NK-92 treated with Interleukin-12 subunit alpha and Interleukin-12 subunit beta, amount 100 ng/mL, for 24 hours (cell line): Measurements from ENCODE around the gene MFSD8.
"Not testable (repeated sequence)": the region's sequence is repeated elsewhere in the genome, so short reads cannot be mapped to it uniquely, and the experiment has no call there.

Source experiments
- DNase-seq: peaks from one replicate; lab custom pipeline; 2025; lab: John Stamatoyannopoulos, UW

The MFSD8 gene

GRCh38 chr4:127936974-127937373 is 28.0 kb downstream of the MFSD8 start:
- no peak for DNase-seq

DNA sequence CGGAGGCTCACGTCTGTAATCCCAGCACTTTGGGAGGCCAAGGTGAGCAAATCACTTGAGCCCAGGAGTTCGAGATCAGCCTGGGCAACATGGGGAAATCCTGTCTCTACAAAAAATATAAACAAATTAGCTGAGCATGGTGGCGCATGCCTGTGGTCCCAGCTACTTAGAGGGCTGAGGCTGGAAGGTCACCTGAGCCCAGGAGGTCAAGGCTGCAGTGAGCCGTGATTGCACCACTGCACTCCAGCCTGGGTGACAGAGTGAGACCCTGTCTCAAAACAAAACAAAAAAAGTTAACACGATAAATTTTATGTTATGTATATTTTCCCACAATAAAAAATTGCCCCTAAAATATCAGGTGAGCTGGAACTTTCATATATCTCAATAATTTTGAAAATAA is 33.1 kb downstream of the MFSD8 start:
- not testable (repeated sequence) for DNase-seq

DNA sequence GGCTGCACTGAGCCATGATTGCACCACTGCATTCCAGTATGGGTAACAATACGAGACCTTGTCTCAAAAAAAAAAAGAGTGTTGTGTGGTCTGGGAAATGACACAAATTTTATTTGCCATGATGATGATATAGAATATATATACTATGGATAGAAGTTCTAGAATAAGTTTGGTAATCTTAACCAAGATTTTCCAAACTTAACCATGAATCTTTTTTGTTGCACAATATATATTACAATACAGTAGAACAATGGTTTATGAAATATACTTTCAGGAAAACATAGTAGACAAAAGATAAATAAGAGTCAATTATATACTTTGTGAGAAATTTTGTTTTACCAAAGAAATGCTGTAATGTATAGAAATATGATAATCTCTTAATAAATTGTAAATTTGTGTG is 34.8 kb downstream of the MFSD8 start:
- DNase-seq: no peak

GRCh38 chr4:127925720-127926119 is 39.3 kb downstream of the MFSD8 start:
- DNase-seq: not testable (repeated sequence)

DNA sequence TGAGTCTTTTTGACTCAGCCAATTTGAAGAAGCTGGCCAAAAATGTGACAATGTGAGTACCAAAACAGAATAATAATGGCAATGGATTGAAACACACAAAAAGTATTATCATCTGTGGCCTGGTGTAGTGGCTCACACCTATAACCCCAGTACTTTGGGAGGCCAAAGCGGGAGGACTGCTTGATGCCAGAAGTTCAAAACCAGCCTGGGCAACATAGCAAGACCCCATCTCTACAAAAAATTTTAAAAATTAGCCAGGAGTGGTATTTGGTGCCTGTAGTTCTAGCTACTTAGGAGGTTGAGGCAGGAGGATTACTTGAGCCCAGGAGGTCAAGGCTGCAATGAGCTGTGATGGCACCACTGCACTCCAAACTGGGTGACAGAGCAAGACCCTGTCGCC is 42.7 kb downstream of the MFSD8 start:
- DNase-seq: no peak

DNA sequence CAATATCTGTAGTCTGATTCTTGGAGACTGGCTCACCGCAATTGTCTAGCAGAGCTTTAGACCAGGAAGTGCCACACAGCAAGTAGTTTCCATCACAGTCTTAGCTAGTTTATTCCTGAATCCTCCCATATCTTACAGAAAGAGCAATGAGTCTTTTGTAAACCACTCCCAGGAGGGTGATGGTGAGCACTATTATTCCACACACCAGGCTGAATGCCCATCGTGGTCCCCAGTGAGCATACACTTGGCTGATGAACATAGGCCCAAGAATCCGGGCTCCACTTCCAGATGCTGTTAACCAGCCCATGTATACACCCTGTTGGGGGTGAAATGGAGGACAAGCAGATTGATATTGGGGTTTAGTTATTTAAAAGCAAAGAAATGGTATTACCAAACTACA is 44.5 kb downstream of the MFSD8 start:
- no peak for DNase-seq

DNA sequence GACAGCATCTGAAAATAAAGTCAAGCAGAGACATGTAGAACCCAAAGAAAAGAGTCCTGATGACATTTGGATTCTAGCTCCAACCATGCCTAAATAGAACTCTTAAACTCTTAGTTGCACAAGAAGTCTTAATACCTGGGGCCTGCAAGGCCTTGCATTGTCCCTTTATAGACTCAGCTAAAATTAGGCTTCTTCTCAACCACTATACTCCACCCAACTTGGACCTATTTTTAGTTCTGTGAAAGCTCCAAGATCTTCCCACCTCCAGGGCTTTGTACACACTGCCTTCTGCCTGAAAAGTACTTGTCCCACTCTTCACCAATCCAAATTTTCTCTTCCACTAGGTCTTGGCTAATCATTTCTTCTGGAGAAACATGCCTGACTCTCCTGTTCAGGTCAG is 47.8 kb downstream of the MFSD8 start:
- DNase-seq: no peak

DNA sequence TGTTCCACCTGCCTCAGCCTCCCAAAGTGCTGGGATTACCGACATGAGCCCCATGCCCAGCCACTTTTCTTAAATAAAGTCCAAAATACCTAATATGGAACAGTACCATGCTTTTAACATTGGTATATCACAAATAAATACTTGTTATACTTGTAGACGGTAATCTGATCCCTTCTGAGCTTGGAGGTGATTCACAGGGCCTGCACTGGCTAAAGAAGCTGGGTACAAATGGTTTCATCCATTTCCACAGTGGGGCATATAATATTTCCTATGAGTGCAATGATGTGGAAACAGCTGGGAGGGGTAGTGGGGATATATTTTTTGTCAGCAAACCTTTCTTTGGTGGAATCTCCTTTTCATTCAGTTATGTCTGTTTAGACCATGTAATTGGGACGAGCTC is 48.5 kb downstream of the MFSD8 start:
- DNase-seq: no peak

DNA sequence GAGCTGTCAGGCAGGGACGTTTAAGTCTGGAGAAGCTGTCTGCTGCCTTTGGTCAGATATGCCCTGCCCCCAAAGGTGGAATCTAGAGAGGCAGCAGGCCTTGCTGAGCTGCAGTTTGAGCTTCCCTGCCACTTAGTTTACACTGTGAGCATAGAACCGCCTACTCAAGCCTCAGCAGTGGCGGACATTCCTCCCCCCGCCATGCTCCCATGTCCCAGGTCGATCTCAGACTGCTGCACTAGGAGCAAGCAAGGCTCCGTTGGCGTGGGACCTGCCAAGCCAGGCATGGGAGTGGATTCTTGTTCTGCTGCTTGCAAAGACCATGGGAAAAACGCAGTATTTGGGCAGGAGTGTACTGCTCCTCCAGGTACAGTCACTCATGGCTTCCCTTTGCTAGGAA is 59.9 kb downstream of the MFSD8 start:
- DNase-seq: no peak

GRCh38 chr4:127899682-127900081 is 65.3 kb downstream of the MFSD8 start:
- DNase-seq: not testable (repeated sequence)

- no peak for DNase-seq
Observed at GRCh38 chr4:127896528-127896927, 68.4 kb downstream of the MFSD8 start.

GRCh38 chr4:127896069-127896468 is 68.9 kb downstream of the MFSD8 start:
- DNase-seq: no peak

- DNase-seq: no peak
Observed at GRCh38 chr4:127889903-127890302, 75.1 kb downstream of the MFSD8 start.

DNA sequence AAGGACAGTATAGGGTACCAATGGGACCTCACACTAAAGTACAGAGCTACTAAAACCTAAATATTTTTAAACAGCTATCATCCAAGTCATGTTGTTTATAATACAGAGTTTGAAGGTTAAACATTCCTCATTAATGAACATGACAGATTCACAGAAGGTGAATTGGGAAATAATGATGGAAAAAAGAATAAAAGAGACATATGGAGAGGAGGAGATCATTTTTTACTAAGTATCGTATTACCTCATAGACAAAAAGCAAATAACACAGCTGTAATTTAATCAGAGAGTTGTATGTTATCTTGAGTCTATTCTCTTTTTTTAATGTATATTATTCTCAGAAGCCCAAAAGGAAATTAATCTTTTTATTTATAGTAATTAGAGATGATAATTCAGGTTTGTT is 76.4 kb downstream of the MFSD8 start:
- no peak for DNase-seq

DNA sequence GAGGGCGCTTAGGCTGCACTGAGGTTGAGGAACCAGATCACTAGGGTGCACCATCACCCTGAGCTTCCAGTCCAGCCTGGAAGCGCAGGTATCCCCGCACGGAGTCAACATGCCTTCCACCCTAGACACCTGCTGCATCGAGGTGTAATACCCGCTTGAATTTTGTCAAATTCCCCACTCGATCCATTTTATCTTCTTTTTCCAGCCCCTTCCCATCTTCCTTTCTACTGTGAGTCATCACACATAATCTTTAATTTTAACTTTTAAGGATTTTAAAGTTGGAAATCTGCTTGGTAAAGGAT is 83.5 kb downstream of the MFSD8 start:
- no peak for DNase-seq

- peak; percentile 88 for DNase-seq
Observed at GRCh38 chr4:127880763-127881562, 84.0 kb downstream of the MFSD8 start, which contains the start of gene PLK4. TSS of gene PLK4 (plus strand) at chr4:127880893. CDS start at chr4:127881135, 242 bp downstream.

DNA sequence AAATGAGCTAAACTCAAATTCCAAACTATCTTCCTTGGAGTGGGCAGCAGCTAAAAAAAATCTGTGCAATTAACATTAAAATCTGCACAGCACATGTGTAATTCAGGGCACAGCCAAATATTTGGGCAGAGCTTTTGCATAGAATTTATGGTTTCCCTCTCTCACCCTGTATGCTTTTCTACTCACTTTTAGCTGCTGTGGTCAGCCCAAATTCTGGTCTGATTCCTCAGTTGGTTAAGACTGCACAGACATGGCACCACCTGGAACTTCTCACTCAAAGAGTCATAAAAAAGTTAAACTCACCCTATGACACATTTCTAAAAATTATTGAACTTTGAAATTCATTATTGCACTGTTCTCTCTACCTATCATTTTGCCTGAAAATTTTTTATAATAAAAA is 89.2 kb downstream of the MFSD8 start:
- DNase-seq: no peak

GRCh38 chr4:127870688-127871087 is 94.3 kb downstream of the MFSD8 start:
- DNase-seq: no peak

DNA sequence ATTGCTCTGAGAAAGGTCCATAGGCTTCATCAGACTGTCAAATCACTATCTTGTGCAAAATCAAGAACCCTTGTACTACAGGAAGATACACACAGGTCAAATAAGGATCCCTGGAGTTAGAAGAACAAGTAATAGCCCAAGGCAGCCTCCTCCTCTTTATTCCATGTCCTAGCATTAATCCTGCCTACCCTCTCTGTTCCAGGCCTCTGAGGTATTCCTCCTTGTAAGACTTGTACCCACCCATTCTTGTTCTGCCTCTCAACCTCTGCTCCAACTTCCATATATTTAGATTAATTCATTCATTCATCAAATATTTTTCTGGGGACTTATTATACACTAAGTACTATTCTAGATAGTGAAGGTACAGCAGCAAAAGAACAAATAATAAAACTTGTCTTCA is 94.7 kb downstream of the MFSD8 start:
- no peak for DNase-seq

DNA sequence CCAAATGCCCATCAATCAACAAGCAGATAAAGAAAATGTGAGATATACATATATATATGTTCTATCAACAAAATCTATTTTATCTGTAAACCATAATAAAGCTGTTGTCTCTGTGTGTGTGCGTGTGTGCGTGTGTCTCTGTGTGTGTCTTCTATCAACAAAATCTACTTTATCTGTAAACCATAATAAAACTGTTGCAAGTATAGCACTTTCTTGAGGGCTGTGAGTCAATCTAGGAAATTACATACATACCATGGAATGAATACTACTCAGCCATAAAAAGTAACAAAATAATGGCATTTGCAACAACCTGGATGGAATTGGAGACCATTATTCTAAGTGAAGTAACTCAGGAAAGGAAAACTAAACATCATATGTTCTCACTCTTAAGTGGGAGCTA is 96.8 kb downstream of the MFSD8 start:
- no peak for DNase-seq
